Measurements from ENCODE around the gene EMP1.
A peak's percentile ranks its signal among the peaks of the same experiment; 100 is the strongest.

Gene EMP1, protein sequence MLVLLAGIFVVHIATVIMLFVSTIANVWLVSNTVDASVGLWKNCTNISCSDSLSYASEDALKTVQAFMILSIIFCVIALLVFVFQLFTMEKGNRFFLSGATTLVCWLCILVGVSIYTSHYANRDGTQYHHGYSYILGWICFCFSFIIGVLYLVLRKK

DNA sequence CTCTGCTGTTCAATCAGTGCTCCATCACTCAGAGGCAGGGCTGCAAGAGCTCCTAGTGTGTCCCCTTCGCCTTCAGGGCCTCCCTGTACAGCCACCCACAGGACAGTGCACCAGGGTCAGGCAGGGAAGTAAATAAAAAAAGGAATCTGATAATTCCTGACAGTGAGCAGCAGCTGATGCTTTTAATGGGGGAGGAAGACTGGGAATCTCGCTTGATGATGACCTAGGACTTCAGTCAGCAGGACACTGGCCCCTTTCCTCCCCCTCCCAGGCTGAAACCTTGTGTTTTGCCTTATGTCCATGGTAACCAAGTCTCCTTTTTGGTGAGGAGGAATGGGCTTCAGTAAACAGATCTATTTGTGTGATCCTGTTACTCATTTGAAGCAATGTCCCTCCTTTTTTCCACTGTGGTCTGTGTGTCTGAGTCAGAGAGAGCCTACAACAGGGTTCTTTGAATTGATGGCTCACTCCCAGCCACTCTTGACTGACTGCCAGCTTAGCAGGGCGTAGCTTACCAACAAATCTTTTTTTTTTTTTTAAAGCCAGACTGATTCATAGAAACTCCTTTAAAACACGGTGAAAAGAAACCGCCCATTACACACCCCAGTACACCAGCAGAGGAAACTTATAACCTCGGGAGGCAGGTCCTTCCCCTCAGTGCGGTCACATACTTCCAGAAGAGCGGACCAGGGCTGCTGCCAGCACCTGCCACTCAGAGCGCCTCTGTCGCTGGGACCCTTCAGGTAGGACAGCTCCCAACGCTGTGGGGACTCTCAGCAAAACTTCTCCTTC, at the start of gene EMP1:
TSS of gene EMP1 (plus strand) at position 597 of the 792 bp plus-strand sequence. CDS start 14,785 bp downstream, outside the sequence.
- peak; percentile 73 to 85 for DNase-seq

DNA sequence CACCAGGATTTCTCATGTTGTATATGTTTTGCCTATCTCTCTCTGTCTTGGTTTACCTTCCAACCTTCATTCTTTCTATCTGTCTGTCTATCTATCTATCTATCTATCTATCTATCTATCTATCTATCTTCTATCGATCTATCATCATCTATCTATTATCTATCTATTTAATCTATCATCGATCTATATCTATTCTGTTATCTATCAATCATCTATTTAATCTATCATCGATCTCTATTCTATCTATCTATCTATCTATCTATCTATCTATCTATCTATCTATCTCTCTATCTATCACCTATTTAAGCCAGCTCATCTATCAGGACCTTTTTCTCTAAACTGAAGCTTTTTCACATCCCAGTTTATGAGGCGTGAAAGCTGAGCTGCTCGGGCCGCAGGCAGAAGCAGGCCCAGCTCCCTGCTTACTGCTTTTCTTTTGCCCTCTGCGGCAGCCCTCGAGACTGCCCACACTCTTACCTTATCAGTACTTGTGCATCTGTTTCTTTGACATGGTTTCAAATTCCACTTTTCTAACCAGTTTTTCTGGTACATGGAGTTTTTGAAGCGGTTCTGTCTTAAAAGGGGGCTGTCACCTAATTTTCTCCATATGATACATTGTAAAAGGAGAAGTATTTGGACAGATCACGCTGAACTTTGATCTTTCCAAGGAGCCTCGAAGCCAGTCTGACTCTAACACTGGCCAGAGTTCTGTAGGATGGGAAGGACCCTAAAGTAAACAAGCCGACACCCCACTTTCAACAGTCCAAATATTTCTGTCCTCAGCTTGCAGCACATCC, 48.6 kb upstream of the EMP1 start:
- no peak for DNase-seq

DNA sequence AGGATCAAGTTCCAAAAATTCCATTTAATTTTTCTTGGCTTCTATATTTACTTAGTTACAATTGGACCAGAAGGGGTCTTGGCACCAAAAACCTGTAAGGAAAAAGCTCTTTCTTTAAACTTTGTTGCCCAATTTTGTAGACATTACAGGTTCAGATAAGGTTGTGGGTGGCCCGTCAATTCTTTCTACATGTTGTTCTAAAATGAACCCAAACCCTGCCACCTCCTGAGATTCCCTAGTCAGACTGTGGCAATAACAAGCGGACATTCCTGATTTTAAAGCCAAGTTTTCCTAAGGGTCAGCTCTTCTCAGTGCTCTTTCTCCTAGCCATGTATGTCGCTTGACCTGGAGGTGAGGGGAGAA, 48.1 kb upstream of the EMP1 start:
- DNase-seq: no peak

DNA sequence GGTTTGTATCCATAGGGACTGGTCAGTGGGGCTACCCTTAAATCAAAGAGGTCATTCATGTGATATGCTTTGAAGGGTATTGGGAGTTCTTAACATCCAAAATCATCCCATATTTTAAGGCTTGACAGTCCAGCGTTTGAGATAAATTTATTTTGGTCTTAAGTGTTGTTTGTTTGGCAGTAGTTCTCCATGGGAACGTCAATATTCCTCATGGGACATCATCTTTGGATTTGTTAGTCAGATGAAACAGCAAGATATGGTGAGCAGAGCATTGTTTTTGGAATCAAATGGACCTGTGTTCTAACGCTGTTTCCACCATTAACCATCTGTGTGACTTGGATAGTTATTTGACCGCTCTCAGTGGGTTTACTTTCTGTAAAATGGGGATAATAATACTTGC, 47.1 kb upstream of the EMP1 start:
- no peak for DNase-seq

DNA sequence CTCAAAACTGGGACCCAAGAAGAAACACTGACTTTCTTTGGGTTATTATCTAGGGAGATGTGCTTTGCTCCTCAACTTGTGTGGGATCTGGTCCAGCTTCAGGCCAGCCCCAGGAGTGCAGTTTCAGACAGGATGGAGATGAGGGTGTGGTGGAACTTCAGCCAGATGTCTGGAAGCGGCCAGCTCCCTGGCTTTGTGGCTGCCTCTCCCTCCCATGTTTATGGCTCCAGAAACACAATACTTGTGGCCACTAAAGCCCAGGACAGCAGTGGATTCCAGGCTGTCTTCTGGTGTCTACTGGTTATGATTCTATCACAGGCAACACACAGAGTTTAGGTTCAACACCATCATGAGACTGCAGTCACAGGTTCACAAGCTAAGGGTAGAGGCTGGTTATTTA, 44.2 kb upstream of the EMP1 start:
- DNase-seq: no peak

DNA sequence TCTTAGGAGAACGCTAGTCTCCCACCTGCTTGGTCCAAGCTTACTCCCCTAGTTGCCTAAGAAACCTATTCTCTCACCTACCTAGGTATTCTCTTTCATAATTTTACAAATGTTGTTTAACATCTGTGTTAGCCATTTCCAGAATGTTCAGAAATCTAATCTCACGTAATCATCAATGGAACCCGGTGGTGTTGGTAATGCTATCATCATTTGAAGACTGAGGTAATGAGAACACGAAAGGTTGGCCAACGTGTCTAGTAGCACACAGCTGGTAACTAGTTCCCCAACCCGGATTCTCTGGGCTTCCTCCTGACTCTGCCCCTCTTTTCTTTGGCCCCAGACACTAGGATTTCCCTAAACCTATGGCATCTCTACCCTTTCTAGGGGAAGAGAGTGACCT, 43.8 kb upstream of the EMP1 start:
- no peak for DNase-seq

DNA sequence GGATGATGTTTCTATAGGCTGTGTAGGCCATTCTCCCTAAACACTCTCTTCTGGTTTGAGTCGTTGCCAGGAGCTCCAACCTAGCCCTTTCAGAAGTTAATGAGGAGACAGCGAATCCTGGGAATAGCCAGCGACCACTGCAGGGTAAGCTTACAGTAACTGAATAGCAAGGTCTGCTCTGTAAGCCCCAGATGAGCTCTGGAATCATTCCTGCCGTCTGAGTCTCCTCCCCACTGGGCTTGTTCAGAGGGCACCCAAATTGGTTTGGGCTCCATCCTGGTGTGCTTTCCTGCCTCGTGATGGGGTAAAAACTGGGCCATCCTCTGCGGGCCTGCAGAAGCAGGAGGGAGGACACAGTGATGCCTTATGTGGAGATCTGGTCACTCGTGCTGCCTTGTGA, 43.3 kb upstream of the EMP1 start:
- DNase-seq: no peak

DNA sequence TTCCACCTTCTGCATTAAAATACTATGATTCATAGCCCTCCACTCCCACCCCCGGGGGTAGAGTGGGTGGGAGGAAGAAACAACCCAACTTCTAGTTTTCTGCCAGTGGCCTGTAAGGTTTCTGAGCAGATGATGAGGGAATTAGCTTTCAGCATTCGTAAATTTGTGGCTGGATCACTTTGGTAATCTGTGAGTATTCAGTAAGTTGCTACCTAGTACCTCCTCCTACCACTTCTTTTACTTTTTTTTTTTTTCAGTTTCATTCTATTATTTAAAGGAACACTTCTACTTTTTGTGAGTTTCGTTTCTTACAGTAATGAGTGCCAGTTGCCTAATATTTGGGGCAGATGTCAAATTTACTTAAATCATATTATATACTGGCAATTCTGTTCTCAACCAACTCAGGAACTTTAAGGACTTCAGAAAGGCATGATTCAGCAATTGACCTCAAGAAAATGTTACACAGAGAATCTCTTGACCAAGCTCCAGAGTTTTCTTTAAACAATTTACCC, 42.4 kb upstream of the EMP1 start:
- no peak for DNase-seq

DNA sequence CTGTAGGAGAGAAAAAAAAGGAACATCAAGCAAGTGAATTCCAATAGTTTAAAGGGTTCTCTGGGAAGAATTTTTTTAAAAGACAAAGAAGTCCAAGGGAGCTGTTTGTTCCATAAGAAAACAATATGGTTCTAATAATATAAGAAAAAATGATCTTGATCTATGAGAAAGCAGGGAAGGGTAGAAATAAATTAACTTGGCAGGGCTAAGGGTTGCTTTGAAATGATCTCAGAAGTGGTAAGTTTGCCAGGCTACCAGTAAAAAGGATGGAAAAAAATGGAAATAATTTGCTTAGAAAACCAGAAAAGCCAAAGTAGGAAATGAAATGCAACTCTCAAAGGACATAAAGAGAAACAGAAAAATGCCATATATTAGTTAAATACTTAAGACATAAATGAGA, 41.7 kb upstream of the EMP1 start:
- DNase-seq: no peak

DNA sequence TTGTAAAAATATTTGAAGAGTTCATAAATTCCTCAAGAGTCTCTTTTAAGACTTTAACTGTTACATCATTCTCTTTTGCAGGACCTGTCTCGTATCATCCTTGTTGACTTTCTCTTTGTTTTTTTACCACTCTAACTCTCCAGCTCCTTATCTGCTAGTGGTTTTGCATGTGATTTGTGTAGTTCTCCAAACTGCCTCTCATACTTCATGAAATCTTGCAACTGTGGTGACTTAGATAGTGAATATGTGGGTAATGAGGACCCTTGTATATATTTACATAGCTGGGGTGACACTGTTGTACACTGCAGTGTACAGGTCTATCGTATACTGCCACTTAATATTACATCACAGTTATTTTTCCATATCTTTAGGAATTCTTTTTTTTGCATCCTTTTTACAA, 40.2 kb upstream of the EMP1 start:
- no peak for DNase-seq

DNA sequence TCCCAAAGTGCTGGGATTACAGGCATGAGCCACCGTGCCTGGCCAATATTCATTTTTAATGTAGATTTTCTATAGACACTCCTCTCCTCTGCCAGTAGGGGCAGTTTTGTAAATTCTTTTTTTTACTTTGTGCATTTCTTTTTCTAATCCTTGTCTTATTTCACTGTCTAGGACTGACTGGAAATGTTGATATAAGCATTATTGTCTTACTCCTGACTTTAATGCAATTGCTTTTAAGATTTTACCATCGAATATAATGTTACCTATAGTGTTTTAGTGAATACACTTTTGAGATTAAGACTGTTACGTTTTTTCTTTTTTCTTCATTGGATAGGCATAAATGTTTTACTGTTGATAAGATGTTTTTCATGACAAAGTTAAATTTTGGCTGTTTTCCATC, 35.4 kb upstream of the EMP1 start:
- no peak for DNase-seq

DNA sequence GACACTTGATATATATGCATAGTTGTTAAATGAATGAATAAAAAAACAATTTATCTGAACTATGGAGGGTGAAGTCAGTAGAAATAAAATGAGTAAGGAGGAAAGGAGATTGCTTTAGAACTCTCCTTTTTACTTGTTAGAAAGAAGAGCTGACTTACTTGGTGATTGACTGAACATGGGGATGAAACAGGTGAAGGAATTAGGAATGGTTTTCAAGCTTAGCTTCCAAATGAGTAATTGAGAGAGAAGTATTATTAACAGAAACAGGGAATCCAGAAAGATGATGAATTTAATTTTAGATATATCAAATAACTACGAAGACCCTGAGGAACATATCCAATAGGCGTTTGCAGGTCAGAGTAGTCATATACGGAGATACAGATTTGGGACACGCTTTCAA, 33.6 kb upstream of the EMP1 start:
- no peak for DNase-seq

DNA sequence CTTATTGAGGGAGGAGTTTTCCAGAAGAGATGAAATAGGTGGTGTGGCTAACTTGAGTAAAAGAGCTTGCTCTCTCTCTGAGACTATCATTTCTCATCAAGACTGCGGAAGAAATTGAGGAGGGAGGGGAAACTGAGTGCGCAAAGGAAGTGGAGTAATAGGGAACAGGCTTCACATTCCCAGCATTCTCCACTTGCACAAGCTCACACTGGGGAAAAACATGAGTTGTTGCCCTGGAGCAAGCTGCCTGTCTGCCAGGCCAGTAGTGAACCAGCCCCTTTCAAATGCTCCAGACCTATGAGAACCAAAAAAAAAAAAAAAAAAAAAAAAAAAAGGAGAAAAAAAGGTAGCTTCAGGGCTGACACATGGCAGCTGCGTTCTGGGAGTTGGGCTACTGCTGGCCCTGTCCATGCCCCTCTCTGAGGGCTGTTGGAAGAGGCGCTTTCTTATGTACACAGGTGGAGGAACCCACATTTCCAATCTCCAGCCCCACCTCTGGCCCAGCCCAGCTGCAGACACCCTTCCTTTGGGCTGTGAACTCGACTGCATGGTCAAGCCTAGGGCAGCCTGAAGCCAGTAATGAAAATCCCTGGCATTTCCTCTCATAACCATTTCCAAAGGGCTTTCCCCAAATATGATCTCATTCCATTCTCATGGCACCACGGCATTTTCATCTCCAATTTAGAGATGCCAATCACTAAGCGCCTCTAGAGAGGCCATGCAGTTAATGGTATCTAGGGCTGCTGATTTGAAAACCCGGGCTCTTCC, 32.5 kb upstream of the EMP1 start:
- no peak for DNase-seq

DNA sequence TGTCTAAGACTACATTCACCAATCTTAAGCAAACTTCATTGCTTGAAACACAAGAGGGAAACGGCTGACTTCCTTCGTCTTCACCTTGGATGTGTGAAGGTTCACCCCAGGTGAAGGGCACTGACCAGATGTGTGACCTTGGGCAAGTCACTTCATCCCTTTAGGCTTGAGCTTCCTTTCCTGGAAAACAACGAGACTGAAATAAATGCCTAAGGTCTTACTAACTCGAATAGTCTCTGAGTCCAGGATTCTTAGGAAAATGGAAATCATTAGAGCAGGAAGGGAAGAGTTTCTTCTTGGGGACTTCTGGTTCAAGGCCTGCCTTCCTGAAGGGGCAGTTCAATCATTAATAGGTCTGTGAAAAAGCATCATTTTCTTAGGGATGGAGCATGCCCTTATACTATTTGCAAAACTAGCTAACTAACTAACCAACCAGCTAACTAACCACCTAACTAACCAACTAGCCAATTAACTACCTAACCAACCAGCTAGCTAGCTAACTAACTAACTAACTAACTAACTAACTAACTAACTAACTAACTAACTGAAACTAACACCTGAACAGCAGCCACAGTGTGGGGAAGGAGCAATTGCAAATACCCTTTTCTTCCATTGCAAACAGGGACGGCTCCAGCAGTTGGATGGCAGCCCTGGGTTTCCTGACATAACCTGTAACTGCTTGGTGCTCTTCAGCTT, 31.5 kb upstream of the EMP1 start:
- DNase-seq: no peak

DNA sequence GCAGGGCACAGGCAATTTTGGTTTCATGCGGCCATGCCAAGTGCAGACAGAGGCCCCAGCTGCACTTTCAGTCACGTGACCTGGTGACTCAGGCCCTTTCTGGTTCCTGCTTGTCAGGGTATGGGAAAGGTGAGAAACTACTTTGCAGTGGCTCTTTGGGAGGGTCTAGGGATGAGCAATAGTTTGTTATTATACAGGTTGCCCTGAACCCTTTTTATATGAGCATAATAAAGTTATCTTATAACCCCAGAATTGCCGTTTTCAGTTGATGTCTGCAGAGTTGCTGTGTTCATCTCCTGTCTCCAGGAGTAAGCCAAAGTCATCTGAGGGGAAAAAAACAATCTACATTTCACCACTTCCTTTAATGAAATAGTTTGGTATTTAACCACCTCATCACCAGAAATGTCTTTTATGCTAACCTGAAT, 30.9 kb upstream of the EMP1 start:
- peak in 1 of 2 experiments; percentile 55 for DNase-seq

DNA sequence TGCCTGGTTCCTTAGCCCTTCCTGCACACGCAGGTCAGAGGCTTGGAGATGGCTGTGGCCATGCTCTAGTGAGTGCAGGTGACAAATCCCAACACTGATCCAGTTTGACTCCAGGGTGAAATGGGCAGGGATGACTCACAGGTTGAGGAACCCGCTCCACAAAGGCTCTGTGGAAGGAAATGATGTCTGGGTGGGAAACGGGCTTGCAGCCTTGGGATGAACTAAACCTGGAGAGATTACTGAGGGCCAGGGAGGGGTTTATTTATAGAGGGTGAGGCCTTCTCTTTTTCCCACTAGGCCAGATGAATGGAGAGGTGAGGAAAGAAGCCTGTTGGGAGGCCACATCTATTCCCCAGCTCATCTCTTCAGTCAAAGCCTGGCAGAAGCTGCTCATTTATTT, 29.3 kb upstream of the EMP1 start:
- no peak for DNase-seq

DNA sequence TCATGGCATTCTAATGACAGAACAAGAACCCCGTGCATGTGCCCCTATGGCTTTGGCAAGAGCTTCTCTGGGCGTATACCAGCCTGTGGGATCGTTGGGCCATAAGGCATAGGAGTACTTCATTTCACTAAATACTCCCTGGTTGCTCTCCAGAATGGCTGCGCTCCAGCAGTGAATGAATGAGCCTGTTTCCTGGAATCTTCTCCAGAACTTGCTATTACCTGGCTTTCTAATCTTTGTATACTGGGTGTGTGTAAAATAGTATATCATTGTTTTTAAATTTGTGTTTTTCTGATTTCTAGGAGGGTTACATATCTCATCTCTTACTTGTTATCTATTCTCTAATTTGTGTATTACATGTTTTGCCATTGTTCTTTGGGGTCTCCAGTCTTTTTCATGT, 28.6 kb upstream of the EMP1 start:
- DNase-seq: no peak

DNA sequence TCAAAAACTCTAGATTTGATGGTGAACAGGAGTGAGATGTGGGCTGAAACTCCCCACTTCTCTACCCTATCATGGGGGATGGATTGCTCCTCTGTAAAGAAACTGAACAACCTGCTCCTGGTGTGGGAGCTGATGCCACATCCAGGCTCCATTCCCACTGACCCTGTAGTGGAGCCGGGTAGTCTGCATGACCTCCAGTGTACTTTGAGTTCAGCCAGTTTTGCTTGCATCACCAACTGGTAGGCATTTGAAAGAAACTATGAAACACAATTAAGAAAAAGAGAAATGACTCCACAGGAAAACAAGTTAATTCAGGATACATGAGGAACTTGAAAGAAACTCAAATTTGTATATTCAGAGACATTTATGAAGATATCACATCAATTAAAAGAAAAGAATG, 27.3 kb upstream of the EMP1 start:
- no peak for DNase-seq

DNA sequence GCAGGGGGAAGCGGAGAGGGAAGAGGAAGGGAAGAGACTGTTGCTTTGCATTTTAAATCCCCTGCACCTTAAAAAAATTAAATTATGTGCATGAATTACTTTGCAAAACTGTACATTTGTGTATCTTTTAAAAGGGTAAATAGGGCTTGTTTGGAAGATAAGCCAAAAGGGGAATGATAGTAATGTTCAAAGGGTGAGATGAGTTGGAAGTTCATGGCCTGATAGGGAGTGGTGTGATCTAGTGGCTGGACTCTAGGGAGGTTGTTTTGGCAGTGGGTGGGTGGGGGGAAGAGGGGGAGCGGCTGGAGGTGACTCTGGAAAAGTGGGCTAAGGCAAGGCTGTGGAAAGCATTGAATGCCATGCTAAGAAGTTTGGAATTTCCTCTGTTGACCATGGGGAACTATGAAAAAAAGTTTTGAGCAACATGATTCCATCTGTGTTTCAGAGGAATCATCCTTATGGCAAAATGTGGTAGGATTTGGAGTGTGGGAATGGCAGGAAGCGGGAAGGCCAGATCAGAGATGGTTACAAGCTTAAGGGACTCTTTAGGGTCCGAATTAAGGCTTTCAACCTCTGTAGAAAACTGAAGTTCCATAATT, 25.5 kb upstream of the EMP1 start:
- no peak for DNase-seq

DNA sequence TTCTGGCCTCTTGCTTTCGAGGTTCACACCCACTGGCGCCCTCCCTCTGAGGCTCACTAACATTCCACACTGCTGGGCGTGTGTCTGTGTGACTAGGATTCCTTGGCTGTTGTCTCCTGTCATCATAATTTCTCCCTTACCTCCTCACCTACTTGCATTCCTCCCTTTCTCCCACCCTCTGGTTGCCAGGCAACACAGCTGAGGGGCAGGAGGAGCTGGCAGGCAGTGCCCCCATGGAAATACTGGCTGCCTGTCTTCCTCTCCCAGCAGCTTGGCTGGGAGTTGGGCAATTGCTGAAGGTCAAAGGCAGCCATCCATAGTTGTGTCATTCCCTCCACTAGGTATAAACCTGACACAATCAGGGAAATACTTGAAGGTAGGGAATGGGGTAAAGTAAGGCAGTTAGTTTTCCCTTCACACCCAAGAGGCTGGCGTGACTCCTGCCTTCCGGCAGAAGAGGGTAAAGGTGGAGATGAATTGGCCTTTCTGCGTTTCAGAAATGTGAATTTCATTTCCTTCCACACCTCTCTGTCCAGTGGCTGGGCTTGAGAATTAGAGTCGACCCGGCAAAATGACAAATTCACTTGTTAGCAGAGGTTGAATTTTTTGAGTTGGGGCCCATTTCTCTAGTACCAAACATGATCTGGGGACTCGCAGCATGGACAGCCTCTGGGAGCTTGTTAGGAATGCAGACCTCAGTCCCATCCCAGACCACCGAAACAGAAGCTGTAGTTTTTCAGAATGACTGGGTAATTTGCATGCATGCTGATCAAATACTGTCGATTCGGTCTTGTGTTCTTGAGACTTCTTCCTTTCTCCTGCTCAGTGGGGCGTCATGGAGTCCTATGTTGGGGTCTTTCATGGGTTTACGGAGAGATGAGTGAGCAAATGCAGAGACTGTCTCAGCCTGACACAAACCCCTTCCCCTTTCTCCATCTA, 24.3 kb upstream of the EMP1 start:
- DNase-seq: peak in 1 of 2 experiments; percentile 44
